ENCODE measurements around the gene PIM2. TPM values are rescaled to one million over a fixed set of nuclear protein-coding genes. Genes with fewer than 3 reads are reported as not detected.
"Not testable (repeated sequence)": the region's sequence is repeated elsewhere in the genome, so short reads cannot be mapped to it uniquely, and the experiment has no call there.

Gene PIM2
- total RNA-seq, 2 donors from 2014 or later, result 3.0 to 4.2 TPM

DNA sequence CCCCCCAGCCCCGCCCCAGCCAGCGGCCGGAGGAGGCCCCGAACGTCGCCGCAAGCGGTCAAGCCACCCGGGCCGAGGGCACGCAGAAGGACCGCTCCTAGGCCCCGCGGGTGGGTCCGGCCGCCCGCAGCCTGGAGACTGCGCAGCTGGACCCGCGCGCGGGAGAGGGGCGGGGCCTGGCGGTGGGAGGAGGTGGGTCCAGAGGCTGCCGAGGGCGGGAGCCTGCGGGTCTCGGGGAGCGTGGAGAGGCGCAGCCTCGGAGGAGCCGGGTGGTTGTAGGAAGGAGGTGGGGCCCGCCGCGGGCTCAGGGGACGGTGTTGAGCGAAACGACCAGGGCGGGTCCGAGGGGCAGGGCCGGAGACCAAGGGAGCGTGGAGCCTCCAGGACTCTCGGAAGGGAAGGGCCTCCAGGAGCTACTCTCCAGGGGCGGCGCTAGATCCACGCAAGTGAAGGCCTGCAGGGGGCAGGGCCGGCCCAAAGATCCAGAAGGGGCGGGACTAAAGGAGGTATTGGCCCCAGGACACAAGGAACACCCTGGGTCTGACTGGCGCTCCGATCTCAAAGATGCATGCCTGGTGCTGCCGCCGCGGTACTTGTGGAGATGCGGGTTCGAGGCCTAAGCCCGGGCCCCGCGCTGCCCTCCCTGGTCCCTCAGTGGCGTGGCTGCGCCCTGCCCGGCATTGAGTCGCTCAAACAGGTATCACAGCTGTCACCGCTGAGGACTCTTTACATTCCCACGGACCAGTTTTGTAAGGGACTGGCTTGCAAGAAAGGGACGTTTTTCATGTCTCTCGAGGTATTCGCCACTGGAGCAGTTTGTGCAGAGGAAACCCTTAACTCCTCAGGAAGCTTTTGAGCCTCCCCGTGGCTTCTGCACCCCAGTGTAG is 27.2 kb downstream of the PIM2 start:
- DNase-seq (ENCODE audit: low spot score), result peak; percentile 94
- intact Hi-C loops (cut with DNase I), result no loop called here

DNA sequence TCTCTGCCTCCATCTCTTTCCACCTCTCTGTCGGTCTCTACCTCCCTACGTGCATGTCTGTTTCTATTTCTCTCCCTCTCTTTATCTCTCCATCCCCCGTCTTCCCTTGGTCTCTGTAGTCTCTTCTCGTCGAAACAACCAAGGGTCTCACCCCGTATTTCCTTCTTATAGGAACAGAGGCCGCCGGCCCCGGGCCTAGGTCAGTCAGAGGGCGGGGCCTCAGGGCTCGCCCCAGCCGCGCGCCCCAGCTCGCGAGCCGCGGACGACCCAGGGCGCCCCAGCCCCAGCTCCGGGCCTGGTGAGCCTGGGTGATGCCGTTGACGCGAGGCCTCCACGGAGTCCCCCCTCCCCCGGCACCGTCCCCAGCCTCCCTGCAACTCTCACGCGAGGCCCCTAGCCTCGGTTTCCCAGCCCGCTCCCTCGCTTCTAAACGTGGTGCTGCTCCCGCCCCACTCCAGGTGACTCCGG is 27.9 kb downstream of the PIM2 start:
- DNase-seq (ENCODE audit: low spot score), result no peak
- intact Hi-C loops (cut with DNase I), result no loop called here

DNA sequence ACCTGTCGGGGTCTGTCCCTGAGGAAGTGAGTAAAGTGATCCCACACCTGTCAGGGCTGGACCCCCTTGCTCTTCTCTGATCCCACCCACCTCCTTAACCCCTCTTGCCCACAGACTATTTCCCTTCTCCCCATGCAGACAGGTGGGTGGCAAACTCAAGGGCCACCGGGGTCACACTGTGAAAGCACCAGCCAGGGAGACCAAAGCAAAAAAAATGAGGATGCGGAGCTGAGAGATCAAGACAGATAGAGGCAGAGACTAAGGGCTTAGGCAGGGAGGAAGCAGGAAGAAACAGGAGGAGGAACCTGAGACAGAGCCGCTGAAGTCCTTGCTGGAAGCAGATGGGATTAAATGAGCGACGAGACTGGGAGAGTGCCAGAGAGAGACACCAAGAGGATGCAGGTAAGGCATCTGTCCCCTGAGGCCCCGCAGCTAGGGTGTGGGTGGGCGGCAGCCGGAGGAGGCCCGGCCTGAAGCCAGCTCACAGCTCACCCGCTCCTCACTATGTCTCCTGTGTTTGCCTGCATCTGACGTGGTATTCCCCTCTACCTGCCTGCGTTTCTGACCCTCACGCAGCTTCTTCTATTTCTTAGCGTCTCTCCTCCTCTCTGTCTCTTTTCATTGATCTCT is 28.4 kb downstream of the PIM2 start:
- intact Hi-C loops (cut with DNase I), result no loop called here
- DNase-seq (ENCODE audit: low spot score), result no peak

DNA sequence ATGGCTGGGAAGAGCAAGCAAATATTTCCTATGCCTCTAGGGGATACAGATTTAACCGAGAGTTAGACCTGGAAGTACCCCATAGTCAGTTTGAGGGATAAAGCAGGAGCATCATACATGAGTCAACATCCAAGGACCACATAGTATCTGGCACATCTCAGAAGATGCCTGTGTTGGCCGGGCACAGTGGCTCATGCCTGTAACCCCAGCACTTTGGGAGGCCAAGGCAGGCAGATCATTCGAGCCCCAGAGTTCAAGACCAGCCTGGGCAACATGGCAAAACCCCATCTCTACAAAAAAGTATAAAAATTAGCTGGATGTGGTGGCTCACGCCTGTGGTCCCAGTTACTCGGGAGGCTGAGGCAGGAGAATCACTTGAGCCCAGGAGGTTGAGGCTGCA is 32.2 kb downstream of the PIM2 start:
- intact Hi-C loops (cut with DNase I); DNase-seq (ENCODE audit: low spot score): not testable (repeated sequence)

DNA sequence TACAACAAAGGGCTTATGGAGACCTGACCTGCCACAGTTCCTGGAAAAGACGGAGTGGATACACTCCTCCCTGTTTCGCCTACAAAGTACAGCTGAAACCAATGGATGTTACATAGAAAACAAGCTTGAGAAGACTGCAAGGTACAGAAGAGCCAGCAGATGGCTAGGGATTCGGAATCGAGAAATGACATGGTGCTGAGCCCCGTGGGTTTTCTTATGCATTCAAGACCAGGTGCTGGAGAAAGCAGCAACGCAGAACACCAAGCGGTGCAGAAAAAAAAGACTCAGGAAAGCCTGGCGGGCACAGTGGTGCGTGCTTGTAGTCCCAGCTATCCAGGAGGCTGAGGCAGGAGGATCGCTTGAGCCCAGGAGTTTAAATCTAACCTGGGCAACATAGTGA is 35.1 kb downstream of the PIM2 start:
- intact Hi-C loops (cut with DNase I), result no loop called here
- DNase-seq (ENCODE audit: low spot score), result no peak

DNA sequence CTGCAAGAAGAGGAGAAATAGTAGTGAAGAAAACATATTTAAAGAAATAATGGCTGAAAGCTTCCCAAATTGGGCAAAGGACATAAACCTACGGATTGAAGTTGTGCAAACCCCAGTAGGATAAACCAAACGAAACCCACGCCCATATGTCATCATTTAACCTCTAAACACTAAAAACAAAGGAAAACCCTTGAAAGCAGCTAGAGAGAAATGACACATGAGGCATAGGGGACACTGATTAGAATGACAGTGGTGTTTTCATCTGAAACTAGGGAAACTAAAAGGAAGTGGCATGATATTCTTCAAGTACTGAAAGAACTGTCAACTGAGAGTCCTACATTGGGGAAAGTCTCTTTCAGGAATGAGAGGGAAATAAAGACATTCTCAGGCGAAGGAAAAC is 41.9 kb downstream of the PIM2 start:
- intact Hi-C loops (cut with DNase I); DNase-seq (ENCODE audit: low spot score): not testable (repeated sequence)

DNA sequence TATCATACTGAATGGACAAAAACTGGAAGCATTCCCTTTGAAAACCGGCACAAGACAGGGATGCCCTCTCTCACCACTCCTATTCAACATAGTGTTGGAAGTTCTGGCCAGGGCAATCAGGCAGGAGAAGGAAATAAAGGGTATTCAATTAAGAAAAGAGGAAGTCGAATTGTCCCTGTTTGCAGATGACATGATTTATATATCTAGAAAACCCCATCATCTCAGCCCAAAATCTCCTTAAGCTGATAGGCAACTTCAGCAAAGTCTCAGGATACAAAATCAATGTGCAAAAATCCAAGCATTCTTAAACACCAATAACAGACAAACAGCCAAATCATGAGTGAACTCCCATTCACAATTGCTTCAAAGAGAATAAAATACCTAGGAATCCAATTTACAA is 46.8 kb downstream of the PIM2 start:
- intact Hi-C loops (cut with DNase I), result not testable (repeated sequence)

DNA sequence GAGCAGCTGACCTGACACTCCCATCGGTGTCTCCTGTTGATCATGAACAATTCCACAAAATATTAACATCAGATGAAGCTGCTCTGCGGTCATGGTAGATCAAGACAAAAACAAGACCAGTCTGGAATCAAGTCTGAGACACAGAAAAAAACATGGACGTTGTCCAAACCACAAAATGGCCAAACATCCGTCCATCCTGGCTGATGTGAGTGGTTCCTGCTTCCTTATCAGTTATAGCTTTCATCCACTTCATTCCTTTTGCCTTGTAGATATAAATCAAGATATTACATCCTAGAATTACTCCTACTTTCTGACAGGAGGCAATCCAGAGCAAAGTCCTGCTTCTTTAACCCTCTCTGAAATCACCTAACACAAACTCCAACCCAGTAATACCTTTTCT is 54.6 kb downstream of the PIM2 start:
- DNase-seq (ENCODE audit: low spot score), result no peak
- intact Hi-C loops (cut with DNase I), result no loop called here

More for the DNA sequence above, 46.8 kb downstream of the PIM2 start:
- DNase-seq (ENCODE audit: low spot score), result not testable (repeated sequence)

Other genes starting within 250 kb of the PIM2 start
- gene WAS, start 235.2 kb downstream of the PIM2 start, total RNA-seq, result 10 to 100 TPM in 1 of 2 donors, 1 to 10 TPM in 1; 7.3 to 12.2 TPM
- 1 to 10 TPM; 3.8 to 4.5 TPM for gene SUV39H1, start 222.3 kb downstream of the PIM2 start, total RNA-seq
- not detected for gene GLOD5, start 157.3 kb downstream of the PIM2 start, total RNA-seq
- gene GATA1, start 132.4 kb downstream of the PIM2 start, total RNA-seq, result under 1 TPM in 1 of 2 donors, not detected in 1; 0.42 TPM
- 10 to 100 TPM; 45.4 to 54.3 TPM for gene HDAC6, start 117.0 kb downstream of the PIM2 start, total RNA-seq
- not detected for gene ERAS, start 92.5 kb downstream of the PIM2 start, total RNA-seq
- gene PCSK1N, start 83.4 kb downstream of the PIM2 start, total RNA-seq, result 1 to 10 TPM in 1 of 2 donors, under 1 TPM in 1; 0.52 to 2.4 TPM
- 10 to 100 TPM; 25.2 to 29.0 TPM for gene TIMM17B, start 21.3 kb downstream of the PIM2 start, total RNA-seq
- gene PQBP1, start 21.1 kb downstream of the PIM2 start, total RNA-seq, result 10 to 100 TPM; 43.2 to 48.9 TPM
- 10 to 100 TPM; 11.5 to 14.7 TPM for gene SLC35A2, start 7.4 kb downstream of the PIM2 start, total RNA-seq
- 10 to 100 TPM; 36.0 to 36.9 TPM for gene OTUD5, start 38.6 kb upstream of the PIM2 start, total RNA-seq
- gene KCND1, start 52.8 kb upstream of the PIM2 start, total RNA-seq, result 1 to 10 TPM; 2.0 to 6.3 TPM
- 10 to 100 TPM; 27.6 to 31.6 TPM for gene GRIPAP1, start 83.2 kb upstream of the PIM2 start, total RNA-seq
- 10 to 100 TPM; 46.4 to 52.6 TPM for gene TFE3, start 124.3 kb upstream of the PIM2 start, total RNA-seq
- gene CCDC120, start 140.0 kb upstream of the PIM2 start, total RNA-seq, result 1 to 10 TPM; 3.0 to 4.1 TPM
- 10 to 100 TPM; 36.4 to 42.6 TPM for gene PRAF2, start 155.0 kb upstream of the PIM2 start, total RNA-seq
- gene WDR45, start 160.9 kb upstream of the PIM2 start, total RNA-seq, result 10 to 100 TPM; 49.8 to 51.9 TPM
- gene GPKOW, start 204.7 kb upstream of the PIM2 start, total RNA-seq, result 10 to 100 TPM; 12.9 to 15.9 TPM
- gene MAGIX, start 243.7 kb upstream of the PIM2 start, total RNA-seq, result 1 to 10 TPM; 1.3 to 2.8 TPM

Data from posterior vena cava (tissue), 2 donors.